Femur (tissue), 1 donor: ENCODE measurements around the gene NR6A1.

Experiments used
- DNase-seq: peaks from one replicate; pipeline ENCODE4 v3.0.0-alpha.2; 2017

The NR6A1 gene

DNA sequence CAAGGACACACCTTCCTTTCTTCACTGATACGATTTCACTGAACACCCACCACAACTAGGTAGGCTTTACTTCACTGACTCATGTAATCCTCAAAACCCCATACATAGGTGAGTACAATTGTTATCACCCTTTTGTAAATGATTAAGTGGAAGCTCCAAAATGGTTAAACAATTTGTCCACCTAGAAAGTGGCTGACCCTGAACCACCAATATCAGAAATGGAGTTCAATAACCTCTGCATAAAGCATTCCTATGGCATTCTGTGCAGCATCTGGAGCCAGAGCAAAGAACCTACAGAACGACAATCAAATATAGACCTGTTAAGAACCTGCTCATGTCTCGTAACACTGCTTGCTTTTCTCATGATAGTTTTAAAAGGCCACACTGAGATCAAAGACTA is 213.2 kb downstream of the NR6A1 start:
- DNase-seq: no peak

DNA sequence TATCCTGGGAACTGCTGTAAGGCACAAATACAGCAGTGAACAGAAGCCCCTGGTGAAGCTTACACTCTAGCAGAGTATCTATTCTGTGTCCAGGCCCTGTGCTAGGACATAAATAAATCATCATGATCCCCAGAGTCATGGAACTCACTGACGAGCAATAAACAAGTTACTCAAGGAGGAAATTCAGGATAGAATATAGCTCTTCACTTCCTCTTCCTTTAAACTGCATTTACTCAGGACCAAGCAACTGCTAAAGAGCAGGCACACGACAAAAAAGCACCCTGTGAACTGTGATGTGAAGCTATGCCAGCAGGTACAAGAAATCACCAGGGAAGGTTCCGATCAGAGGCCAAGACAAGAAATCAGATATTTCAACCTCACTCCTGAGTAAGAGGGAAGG is 216.1 kb downstream of the NR6A1 start:
- DNase-seq: no peak

DNA sequence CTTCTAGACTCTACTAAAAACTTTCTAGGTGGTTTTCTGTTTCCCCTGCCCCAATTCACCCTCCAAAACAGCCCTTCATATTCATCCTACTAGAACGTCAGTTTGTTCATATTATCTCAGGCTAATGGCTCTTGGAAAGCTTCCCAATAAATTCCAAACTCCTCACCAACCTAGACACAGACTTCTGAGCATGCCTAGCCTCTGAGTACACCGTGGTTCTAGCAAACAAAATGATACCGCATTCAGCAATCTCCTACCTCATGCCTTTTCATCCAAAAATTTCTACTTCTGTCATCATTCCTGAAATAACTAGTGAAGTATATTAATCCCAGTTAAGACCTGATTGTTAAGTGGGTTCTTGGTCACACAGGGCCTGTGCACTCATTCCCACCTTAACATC is 217.4 kb downstream of the NR6A1 start:
- DNase-seq: no peak

DNA sequence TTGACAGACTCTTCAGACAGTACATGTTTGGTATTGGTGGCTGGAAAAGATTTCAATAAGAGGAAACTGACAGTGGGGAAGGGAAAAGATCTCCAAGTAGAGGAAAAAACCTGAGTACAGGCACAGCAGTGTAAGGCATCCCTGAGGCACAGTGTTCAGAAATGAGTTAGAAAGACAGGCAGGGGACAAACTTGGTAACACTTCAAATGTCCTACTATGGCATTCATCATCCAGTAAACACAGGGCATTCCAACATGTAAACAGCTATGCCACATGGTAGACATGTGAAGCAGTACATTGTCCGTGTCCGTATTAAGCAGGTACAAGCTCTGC is 218.9 kb downstream of the NR6A1 start:
- DNase-seq: no peak

DNA sequence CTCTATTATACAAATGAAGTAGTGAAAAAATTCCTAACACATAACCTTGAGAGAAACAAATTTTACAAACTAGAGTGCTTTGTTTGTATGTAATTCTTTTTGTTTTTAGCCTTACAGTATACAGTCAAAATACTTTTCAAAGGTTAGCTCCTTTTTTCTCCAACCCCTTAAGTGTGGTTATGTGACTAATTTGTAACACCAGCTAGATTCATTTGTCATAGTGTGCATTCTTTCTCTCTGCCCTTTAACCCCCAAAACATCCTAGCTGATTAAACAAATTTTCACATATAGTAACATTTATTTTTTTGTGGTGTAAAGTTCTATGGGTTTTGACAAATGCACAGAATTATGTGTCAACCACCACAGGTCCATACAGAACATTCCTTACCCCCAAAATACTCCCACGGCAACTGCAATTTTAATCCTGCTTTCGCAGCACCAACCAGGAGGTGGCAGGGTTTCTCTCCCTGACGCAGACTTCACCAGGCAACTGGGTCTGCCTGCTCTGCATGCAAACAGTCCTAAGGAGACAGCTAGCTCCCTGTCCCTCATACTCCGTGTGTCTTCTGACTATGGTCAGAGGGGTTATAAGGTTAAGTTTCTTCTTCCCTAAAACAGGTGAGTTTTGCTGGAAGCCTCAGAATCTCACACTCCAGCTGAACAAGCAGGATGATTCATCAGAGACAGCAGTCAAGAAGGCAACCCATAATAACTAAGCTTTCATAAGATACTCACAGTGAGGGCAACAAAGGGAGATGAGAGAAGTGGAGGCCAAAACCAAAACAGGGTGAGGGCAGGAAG is 219.4 kb downstream of the NR6A1 start:
- peak; percentile 58 for DNase-seq

DNA sequence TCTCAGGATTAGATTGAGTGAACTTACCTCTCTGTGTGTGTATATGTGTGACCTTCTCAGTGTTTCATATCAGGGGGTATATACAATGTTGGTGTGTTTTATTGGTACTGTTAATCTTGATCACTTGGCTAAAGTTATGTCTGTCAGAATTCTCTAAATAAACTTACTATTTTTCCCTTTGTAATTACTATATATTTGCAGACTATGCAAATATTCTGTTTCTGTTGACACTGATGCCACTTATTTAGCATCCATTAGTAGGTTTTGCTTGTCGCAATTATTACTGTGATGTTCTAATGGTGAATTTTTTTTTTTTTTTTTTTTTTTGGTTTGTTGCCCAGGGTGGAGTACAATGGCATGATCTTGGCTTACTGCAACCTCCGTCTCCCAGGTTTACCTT is 221.0 kb downstream of the NR6A1 start:
- DNase-seq: no peak

DNA sequence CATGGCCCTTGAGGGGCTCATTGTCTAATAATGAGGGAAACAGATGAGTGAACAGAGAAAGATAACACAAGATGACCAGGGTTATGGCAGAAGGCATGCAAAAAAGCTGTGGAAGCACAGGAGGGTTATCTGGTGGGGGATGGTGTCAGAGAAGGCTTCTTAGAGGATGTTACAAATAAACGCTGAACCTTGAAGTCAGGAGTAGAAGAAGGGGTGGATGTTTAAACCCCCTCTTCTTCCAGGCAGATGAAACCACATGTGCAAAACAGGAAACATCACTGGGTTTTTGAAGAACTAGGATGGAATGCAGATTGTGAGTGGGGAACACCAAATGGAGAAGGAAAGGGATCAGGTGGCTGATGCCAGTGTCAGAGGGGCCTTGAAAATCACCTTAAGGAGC is 222.1 kb downstream of the NR6A1 start:
- DNase-seq: no peak

DNA sequence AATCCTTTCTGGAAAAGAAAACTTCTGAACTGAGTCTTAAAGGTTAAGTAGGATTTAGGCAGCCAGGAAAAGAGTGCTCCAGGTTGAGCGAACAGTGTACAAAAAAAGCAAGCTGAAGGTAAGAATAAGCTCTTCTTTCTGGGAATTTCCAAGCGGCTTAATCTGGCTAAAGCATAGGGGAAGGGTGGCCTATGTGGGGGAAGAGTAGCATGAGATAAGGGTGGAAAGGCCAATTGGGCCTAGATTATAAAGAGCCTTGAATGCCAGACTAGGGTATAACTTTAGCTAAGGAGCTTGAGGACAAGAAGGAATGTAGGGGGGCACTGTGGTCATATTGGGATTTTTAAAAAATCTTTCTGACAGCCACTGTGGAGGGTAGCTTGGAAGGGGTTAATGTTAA is 226.6 kb downstream of the NR6A1 start:
- no peak for DNase-seq

DNA sequence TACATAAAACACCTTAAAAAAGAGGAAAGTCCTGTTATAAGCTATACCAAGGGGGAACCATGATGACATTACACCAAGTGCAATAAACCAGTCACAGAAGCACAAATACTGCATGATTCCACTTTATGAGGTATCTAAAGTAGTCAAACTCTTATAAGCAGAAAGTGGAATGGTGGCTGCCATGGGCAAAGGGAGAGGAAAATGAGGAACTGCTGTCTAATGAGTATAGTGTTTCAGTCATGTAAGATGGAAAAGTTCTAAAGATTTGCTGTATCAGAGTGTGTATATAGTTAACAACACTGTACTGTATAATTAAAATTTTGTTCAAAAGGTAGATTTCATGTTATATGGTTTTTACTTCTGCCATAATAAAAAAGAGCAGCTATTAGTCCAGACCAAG is 229.3 kb downstream of the NR6A1 start:
- no peak for DNase-seq

DNA sequence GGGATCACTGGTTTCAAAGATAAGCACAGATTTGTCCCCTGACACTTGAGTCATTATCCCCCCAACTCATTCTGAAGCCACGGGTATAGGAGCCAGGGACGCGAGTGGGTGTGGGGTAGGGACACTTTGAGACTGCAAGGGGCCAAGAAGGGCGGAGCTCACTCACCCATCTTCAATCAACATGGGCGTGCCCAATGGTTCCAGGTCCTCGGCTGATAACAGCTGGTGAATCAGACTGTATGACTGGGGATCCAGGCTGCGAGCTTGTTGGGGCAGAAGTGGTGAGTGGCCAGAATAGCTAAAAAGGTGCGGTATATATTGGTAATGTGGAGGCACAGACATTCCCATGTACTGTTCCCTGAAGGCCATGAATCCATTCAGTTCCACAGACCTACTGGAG is 233.2 kb downstream of the NR6A1 start:
- no peak for DNase-seq

DNA sequence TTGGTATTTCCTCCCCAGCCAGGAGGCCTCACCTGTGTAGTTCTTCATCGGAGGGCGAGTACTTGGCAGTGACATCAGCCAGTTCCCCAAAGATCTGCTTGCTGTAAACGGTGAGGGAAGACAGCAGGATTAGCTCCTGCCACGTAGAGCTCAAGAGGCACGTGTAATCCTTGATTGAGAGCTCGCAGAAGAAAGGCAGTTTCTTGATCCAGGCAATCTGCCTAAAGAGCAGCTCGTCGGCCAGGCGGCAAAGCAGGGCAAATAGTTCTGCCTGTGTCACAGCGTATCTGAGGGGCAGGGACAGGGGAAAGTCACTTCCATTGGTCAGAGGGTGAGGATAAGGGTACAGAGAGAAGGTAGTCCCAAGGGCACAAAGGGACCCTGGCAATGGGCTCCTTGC is 235.3 kb downstream of the NR6A1 start:
- DNase-seq: no peak

DNA sequence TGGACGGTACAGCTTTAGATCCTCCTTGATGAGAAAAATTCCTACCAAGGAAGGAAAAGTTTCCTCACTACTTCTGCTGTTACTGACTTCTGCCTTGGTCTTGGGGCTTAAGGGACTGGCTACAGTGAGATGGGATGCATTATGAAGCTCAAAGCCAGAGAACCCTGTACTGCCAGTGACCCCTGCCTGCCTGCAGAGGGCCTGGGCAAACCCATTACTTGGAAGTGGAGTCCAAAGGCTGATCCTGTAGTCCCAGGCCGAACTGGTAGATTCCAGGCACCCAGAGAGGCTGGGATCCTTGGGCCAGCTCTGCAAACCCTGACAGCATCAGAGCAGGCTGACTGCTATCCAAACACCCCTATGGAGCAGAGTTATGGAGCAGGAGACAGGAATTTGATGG is 238.2 kb downstream of the NR6A1 start:
- no peak for DNase-seq

DNA sequence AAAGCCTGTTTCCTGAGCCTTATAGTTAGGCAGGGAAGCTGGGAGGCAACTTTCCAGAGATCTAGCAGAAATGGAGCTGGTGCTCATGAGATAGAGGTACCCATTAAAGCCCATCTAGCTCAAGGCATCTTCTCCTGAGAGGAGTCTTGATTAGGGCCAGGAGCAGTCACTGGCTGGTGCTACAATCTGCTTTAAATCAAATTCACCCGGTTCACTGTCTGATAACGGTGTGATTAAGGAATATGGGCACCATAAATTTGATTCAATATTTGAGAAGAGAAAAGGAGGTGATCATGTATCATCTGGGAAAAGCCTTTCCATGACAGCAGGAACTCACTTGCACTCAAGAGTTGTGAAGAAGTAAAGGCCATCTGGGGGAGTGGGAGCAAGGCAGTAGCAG is 240.0 kb downstream of the NR6A1 start:
- DNase-seq: no peak

DNA sequence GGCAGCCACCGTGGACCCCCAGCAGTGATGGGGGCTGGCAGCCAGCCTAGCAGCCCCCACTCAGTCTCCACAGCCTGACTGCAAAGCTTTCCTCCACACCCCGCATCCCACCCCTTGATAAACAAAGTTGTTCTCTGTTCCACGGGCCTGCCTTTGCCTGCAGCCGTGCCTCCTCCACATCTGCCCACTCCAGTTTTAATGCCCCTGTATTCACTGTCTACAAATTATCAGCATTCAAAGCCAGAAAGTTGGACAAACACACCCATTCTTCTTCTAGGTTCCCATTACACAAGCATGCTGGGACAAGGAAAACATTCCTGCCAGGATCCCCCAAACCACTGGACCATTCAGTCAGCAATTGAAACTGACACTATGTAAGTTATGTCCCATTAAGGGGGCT is 240.9 kb downstream of the NR6A1 start:
- no peak for DNase-seq

DNA sequence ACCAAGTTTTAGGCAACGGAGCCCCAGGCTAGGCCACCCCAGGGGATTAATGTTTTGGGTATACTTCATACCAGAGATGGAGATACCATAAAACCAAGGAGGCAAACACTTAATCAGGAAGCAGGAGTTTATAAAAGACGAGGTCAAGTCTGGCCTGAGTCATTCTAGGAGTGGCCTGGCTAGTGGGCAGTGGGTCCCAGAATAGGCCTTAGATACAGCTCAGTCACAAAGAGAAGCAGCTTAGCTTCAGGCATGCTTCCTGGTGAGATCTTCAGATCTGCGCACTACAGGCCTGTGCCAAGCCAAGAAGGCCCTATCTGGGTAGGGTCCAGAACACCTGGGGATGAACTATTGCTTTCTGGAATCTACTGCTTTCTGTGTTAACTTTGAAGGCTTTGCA is 243.3 kb downstream of the NR6A1 start:
- no peak for DNase-seq

DNA sequence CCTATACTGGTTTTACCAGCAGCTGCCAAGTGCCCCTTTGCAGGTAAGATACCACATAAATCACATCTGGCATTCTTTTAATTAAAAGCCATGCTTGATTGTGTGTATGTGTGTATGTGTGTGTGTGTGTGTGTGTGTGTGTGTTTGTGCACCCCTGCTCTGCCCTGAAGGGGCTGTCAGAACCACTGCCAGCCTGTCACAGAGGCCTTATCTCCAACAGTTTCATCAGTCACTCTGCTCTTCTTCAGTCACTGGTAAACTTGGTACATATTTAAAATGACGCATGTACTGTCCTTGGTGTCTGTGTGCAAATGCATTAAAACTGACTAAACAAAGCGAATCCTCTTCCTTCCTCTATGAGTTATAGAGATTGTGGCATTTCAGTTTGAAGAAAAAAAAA is 244.9 kb downstream of the NR6A1 start:
- no peak for DNase-seq

DNA sequence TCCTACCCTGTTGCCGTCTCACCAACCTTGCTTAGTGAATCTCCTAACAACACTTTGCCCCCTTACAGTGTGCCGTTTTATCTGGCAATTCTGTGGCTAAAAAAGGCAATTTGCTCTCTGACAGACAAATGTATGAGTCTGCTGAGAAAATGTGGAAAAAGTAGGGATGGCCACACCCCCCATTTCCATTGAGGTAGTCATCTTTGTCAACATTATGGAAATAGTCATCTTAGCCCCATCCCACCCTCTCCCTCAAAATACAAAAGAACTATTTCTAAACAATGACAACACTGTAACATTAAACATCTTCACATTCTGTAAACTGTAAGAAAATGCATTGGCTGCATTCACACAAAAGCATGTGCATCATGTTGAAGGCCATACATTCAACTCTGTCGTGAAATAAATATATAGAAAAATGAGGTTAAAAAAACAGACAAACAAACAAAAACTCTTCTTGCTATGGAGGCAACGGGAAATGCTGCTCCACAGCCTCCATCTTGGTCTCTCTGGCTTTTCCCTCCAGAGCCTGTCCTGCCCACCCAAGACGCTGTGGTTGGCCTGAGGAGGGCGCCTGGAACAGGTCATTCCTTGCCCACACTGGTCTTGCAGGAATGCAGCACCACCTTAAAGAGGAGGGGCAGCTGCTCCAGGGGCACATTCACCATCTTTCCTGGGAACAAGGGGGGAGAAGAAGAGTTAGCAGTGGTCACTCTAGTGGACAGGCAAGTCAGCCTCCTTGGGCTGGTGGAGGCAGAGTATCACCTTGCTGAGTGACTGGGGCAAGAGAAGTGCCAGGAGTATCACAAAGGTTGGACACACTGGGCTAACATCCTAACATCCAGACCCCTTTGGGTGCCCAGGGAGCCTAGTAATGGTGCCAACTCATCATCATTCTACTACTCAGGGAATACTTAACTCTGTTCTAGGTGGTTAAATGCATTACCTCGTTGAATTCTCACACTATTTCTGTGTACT is 248.7 kb downstream of the NR6A1 start:
- no peak for DNase-seq

DNA sequence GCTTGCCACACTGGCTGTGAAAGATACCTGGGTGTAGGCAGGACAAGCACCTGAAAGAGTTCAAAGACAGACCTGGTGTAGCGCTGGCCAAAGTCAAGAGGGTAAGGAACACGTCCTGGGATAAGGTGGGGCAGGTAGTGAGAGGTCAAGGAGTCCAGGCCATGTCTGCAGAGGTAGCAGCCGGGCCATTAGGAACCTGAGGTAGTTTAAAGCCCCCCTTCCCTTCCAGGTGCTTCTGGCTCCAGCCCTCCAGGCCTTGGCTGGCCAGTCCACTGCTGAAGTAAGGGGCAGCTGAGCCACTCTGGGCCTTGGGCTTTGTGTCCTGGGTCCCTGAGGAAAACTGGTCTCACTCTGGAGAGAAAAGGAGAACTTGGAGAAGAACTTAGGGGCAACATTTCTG is 250.0 kb downstream of the NR6A1 start:
- DNase-seq: no peak

DNA sequence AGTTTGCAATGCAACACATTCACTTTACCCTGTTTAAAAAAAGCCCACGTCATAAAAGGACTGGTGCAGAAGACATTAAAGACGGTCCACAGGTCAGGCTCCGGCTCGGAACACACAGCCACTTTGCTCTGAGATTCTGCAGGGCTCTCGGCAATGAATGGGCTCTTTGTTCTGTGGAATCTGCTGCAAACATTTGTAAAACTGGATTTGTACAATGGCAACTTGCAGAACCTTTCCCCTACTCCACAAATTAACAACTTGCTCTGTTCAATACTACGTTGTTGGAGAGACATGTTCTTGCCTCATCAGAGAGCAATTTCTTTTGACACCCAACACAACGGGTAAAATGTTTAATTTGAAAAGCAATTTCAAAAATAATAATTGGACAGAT is 250.9 kb downstream of the NR6A1 start:
- DNase-seq: no peak

DNA sequence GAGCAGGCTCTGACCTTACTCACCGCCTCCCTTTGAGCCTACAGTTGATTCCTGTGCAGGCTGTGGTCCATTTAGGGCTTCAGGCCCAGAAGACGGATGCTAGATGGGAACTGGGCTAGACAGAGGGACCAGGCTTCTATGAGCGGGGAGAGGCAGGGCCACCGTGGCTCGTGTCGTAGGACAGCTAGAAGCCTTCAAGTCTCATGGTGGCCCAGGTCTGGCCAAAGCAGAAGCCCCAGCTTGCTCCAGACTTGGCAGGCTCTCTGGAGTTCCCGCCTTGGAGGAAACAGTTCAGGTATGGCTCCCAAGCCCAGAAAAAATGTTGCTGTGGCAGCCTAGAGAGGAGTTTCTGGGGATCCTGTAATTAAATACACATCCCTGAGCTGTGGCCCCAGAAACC is 253.0 kb downstream of the NR6A1 start:
- no peak for DNase-seq

DNA sequence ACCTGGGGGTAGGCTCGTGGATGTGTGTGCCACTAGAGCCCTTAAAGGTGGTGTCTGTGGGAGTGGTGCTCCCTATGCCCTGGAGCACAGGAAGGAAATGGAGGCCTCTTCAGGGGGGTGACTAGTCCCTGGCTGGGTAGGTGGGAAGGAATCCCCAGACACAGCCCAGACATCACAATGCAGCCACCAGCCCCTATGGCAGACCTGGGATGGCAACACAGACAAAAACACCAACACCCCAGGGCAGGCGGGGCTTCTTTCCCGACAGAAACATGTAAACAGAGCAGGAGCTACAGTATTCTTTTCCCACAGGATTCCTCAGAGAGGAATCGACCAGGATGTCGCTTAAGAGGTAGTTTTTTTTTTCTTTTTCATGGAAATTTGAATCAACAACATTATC is 253.5 kb downstream of the NR6A1 start:
- DNase-seq: no peak

DNA sequence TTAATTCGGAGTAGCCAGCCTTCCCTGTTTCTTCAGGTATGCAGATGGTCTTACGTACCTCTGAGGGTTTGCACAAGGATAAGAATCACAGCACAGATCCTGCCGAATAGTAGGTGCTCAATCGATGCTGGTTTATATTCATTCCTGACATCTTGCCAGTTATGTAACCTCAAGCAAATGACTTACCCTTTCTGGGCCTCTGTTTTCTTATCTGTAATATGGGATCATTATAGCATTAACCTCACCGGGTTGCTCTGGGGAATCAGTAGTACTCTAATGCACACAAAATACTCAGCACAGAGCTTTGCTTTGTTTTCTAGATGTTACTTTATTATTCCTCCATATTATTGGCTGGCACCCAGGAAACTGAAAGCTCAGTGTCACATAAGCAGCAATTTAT is 256.2 kb downstream of the NR6A1 start:
- DNase-seq: no peak

DNA sequence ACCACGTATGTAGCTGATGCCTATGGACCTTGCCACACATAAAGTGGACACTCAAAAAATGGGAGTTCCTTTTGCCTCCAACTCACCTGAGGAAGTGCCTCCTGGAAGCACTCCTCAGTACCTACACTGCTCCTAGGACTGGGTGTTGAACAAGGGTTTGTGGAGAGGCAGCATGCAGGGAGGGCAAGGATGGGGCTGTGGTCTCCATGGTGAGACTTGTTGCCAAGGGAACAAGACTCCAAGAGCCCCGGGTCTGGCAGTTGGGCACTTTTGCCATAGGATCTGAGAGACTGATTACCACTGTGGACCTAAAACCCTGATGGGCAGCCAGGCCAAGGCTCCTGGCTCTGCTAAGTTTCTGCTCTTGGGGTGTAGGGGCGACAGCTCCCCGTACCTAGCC is 257.0 kb downstream of the NR6A1 start:
- DNase-seq: no peak

DNA sequence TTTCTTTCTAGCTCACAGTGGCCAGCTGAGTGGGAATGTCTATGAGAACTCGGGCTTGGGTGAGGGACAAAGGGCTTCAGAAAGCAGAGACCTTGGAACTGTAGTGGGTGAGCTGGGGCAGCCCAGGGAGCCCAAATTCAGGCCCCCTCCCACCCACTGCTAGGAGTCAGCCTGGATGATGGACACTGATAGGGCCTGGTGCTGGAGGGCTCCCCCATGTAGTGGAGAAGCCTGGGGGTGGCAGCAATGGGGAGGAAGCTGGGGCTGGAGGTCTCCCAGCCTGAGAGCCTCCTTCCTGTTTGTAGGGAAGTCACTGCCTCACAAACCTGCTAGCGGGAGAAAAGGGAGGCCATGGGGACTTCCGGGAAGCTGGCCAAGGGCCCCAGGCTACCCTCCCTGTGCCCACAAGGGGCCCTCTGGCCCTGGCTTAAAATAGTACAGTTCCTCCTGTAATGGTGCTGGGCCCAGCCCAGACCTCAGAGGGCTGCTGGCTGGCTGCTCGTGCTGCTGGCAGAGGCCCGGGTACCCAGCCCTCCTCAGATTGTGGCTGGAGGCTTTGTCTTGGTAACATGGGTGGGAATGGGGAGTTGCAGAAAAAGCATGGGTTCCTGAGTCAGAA is 257.6 kb downstream of the NR6A1 start:
- DNase-seq: no peak
